Liver (tissue), 9 donors: ENCODE measurements around the gene SLC16A8. TPM values are rescaled to one million over a fixed set of nuclear protein-coding genes. Genes with fewer than 3 reads are reported as not detected.

Experiments used
- DNase-seq: peaks from one replicate; pipeline ENCODE4 v3.0.0-alpha.2; 2017; ENCODE audit warnings: low spot score
- H3K27ac ChIP-seq, 2 donors: one replicate each; pipeline ENCODE4 v1.7.0; 2013; ENCODE audit warnings: inconsistent platforms in 2 of 2, low read length in 2 of 2, control low read depth in 1 of 2, low read depth in 1 of 2, mild to moderate bottlenecking in 1 of 2
- H3K27me3 ChIP-seq, 4 donors: one replicate each; pipeline versions ENCODE4 v1.6.1 to v1.7.0; 2013; ENCODE audit warnings: low read length in 3 of 4, inconsistent platforms in 1 of 4, mild to moderate bottlenecking in 1 of 4, moderate library complexity in 1 of 4; ENCODE audit not compliant: control insufficient read depth in 4 of 4, insufficient read depth in 4 of 4
- H3K36me3 ChIP-seq, 4 donors: one replicate each; pipeline versions ENCODE4 v1.6.1 to v1.7.0; 2013; ENCODE audit warnings: low read length in 3 of 4, mild to moderate bottlenecking in 3 of 4, low read depth in 1 of 4, moderate library complexity in 1 of 4; ENCODE audit not compliant: control insufficient read depth in 4 of 4, insufficient read depth in 3 of 4
- H3K4me1 ChIP-seq, 4 donors: one replicate each; pipeline versions ENCODE4 v1.6.1 to v1.7.0; 2013; ENCODE audit warnings: low read length in 3 of 4, mild to moderate bottlenecking in 3 of 4, moderate library complexity in 1 of 4; ENCODE audit not compliant: control insufficient read depth in 4 of 4, insufficient read depth in 4 of 4
- H3K4me3 ChIP-seq, 3 donors: one replicate each; pipeline versions ENCODE4 v1.6.1 to v1.7.0; 2013; ENCODE audit warnings: low read length in 3 of 3, control low read depth in 1 of 3, low read depth in 1 of 3, mild to moderate bottlenecking in 1 of 3
- H3K9ac ChIP-seq, 2 donors: one replicate each; pipeline ENCODE4 v1.7.0; 2013; ENCODE audit warnings: low read length in 2 of 2, mild to moderate bottlenecking in 2 of 2, moderate library complexity in 2 of 2, control low read depth in 1 of 2, low read depth in 1 of 2
- H3K9me3 ChIP-seq, 4 donors: one replicate each; pipeline versions ENCODE4 v1.6.1 to v1.7.0; 2013; ENCODE audit warnings: low read length in 3 of 4; ENCODE audit not compliant: control insufficient read depth in 4 of 4
- ATF3 ChIP-seq: IDR thresholded peaks from 2 replicates; pipeline ENCODE4 v1.6.1; 2016; ENCODE audit warnings: antibody characterized with exemption
- CTCF ChIP-seq: fragments of 150-350 bp; IDR thresholded peaks from 2 replicates; pipeline ENCODE4 v1.5.1; 2017; ENCODE audit warnings: improper control_type of control experiment, low read depth, low read length; ENCODE audit not compliant: missing input control
- EGR1 ChIP-seq, 2 donors: IDR thresholded peaks; 2 replicates each; pipeline ENCODE4 v1.6.1; 2016 to 2018; ENCODE audit warnings: antibody characterized with exemption in 2 of 2, low read depth in 2 of 2
- FOXA1 ChIP-seq: IDR thresholded peaks from 2 replicates; pipeline ENCODE4 v1.6.1; 2016; ENCODE audit warnings: antibody characterized with exemption
- FOXA2 ChIP-seq: IDR thresholded peaks from 2 replicates; pipeline ENCODE4 v1.6.1; 2016; ENCODE audit warnings: antibody characterized with exemption
- GABPA ChIP-seq, 2 donors: IDR thresholded peaks in 1 of 2; conservative IDR thresholded peaks in 1 of 2; 2 replicates each; pipeline ENCODE4 v1.6.1; 2016; ENCODE audit warnings: antibody characterized with exemption in 2 of 2, mild to moderate bottlenecking in 1 of 2, moderate library complexity in 1 of 2
- HNF4A ChIP-seq, 2 donors: conservative IDR thresholded peaks; 2 replicates each; pipeline ENCODE4 v1.6.1; 2016; ENCODE audit warnings: antibody characterized with exemption in 2 of 2, mild to moderate bottlenecking in 2 of 2
- HNF4G ChIP-seq: IDR thresholded peaks from 2 replicates; pipeline ENCODE4 v1.6.1; 2016; ENCODE audit warnings: antibody characterized with exemption
- JUND ChIP-seq, 2 donors: IDR thresholded peaks; 2 replicates each; pipeline ENCODE4 v1.6.1; 2016; ENCODE audit warnings: antibody characterized with exemption in 2 of 2
- NR2F2 ChIP-seq: IDR thresholded peaks from 2 replicates; pipeline ENCODE4 v1.6.1; 2016; ENCODE audit warnings: antibody characterized with exemption
- RAD21 ChIP-seq, 2 donors: IDR thresholded peaks; 2 replicates each; pipeline ENCODE4 v1.6.1; 2016; ENCODE audit warnings: antibody characterized with exemption in 2 of 2, mild to moderate bottlenecking in 2 of 2
- REST ChIP-seq: IDR thresholded peaks from 2 replicates; pipeline ENCODE4 v1.6.1; 2016; ENCODE audit warnings: antibody characterized with exemption, mild to moderate bottlenecking
- RXRA ChIP-seq, 2 donors: IDR thresholded peaks; 2 replicates each; pipeline ENCODE4 v1.6.1; 2017 to 2018; ENCODE audit warnings: antibody characterized with exemption in 2 of 2, mild to moderate bottlenecking in 1 of 2
- SP1 ChIP-seq: IDR thresholded peaks from 2 replicates; pipeline ENCODE4 v1.6.1; 2018; ENCODE audit warnings: antibody characterized with exemption, mild to moderate bottlenecking
- TAF1 ChIP-seq: conservative IDR thresholded peaks from 2 replicates; pipeline ENCODE4 v1.6.1; 2016; ENCODE audit warnings: antibody characterized with exemption, mild to moderate bottlenecking
- YY1 ChIP-seq: IDR thresholded peaks from 2 replicates; pipeline ENCODE4 v1.6.1; 2016; ENCODE audit warnings: antibody characterized with exemption, mild to moderate bottlenecking
- ZBTB33 ChIP-seq: IDR thresholded peaks from 2 replicates; pipeline ENCODE4 v1.6.1; 2016; ENCODE audit warnings: antibody characterized with exemption
- WGBS: extraction: QIAGEN DNeasy Blood & Tissue Kit; methylation state at CpG from one replicate; pipeline ENCODE4 v1.1.7; 2013; 5-methylcytosine and 5-hydroxymethylcytosine counted together
- polyA plus RNA-seq, 2 donors: library from polyadenylated mRNA; stranded (reverse) in 1 of 2; unstranded in 1 of 2; fragments of 200-250 nt in 1 of 2; fragments of >200 nt in 1 of 2; fragmentation: Nextera tagmentation in 1 of 2; extraction: Ambion mirVana in 1 of 2; gene quantifications; one replicate each; pipeline versions ENCODE4 v1.2.1 to v1.2.3, GENCODE V29; 2013 to 2015
- total RNA-seq, 2 donors: library from RNA; depleted of rRNA; stranded (reverse); fragments of >200 nt; gene quantifications; one replicate each; pipeline ENCODE4 v1.2.3, GENCODE V29; 2014
- donor health status: healthy.
- donor health status: healthy.
- donor health status: healthy.
- donor health status: healthy.
- donor health status: healthy.

The SLC16A8 gene
- total and polyA plus RNA-seq, 4 donors = 0.10 TPM; not detected in 3

GRCh38 chr22:38107692-38108515, 23.9 kb upstream of the SLC16A8 start (continued):
- TF ChIP-seq REST = peak; percentile 45
- TF ChIP-seq RAD21 (IDR thresholded peaks at IDR 0.05) = peak; percentile 43 to 52
- TF ChIP-seq SP1 = peak; percentile 93
- TF ChIP-seq EGR1 (IDR thresholded peaks at IDR 0.05; ENCODE audit: low read depth in 2 of 2) = peak; percentile 8 to 41
- peak; percentile 89 to 92 for TF ChIP-seq HNF4A (conservative IDR thresholded peaks at IDR 0.05)
- no peak for TF ChIP-seq CTCF
- no peak for TF ChIP-seq ATF3
- TF ChIP-seq TAF1 = no peak

GRCh38 chr22:38106814-38107578, 23.0 kb upstream of the SLC16A8 start:
- no peaks in the 10 kb centered on the region for H3K27me3 ChIP-seq

More at GRCh38 chr22:38106814-38107578, 23.0 kb upstream of the SLC16A8 start:
- 84% methylated on average over 17 of the region's 17 CpGs for WGBS
- Histone ChIP-seq H3K9ac (no peak overlapping the region), H3K4me1 (peaks cover 11 to 21% (median 16%) of the 10 kb centered on the region in 4 donors), H3K9me3 (no peaks in the 10 kb centered on the region), H3K36me3 (no peaks in the 10 kb centered on the region), H3K4me3 (no peak overlapping the region), H3K27ac (no peak overlapping the region)
- TF ChIP-seq REST (no peak), NR2F2 (no peak), FOXA2 (no peak), FOXA1 (no peak), RXRA (IDR thresholded peaks at IDR 0.05) (no peak), YY1 (no peak), GABPA (IDR thresholded peaks at IDR 0.05 in 1 of 2, conservative IDR thresholded peaks at IDR 0.05 in 1 of 2) (no peak), CTCF (no peak), SP1 (no peak), TAF1 (no peak), ATF3 (no peak), ZBTB33 (no peak), EGR1 (IDR thresholded peaks at IDR 0.05; ENCODE audit: low read depth in 2 of 2) (no peak), JUND (IDR thresholded peaks at IDR 0.05) (no peak), RAD21 (IDR thresholded peaks at IDR 0.05) (no peak), HNF4G (no peak)
- no peak for DNase-seq
